DMS153 treated with DMSO at 0.1 percent for 48 hours (cell line): ENCODE measurements around the gene DHX36.

Source experiments
- DNase-seq: peaks from one replicate; lab custom pipeline; 2025; ENCODE audit not compliant: unreplicated experiment; lab: John Stamatoyannopoulos, UW

DHX36 gene

DNA sequence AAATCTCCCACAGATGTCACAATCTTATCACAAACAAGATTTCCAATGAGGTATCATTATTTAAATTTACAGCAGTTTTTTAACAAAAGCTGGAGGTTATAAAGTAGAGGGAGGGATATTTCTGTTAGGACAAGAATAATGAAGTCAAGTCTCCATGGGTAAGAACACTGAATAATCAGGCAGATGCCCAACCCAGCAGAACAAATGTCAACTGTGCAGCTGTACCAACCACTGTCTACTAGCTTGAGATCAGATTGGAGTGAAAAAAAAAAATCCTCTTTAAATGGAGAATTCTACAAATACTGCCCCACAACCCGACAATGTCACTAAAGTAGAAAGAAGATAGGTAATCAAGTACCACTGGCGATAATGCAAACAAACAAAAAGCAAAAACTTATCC is 30.3 kb downstream of the DHX36 start:
- DNase-seq = no peak

DNA sequence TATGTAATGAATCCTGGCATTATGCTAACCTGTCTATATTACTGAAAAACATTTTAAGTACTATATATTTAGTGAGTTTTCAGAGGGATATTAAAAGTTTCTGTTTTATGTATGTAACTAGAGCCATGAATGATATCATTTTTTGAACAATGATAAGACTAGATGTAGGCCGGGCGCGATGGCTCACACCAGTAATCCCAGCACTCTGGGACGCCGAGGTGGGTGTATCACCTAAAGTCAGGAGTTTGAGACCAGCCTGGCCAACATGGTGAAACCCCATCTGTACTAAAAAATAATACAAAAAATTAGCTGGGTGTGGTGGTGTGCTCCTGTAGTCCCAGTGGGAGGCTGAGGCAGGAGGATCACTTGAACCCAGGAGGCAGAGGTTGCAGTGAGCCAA is 34.1 kb downstream of the DHX36 start:
- DNase-seq = no peak

DNA sequence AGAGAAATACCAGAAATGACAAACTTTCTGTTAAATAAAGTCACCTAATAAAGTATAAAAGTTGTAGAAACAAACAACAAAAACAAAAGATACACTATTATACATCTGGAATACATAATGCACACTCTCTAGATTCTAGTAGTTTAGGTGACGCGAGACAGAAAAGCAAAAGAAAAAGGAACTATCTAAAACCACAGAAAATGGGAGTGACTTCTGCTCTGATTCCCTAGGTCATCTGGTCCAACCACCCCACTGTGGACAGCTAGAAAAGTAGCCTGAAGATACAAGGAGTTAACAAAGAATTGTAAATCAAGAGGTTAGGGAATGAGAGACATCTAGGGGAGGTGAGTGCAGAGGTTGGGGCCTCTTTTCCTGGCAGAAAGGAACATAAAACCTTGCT is 39.1 kb downstream of the DHX36 start:
- DNase-seq = no peak

DNA sequence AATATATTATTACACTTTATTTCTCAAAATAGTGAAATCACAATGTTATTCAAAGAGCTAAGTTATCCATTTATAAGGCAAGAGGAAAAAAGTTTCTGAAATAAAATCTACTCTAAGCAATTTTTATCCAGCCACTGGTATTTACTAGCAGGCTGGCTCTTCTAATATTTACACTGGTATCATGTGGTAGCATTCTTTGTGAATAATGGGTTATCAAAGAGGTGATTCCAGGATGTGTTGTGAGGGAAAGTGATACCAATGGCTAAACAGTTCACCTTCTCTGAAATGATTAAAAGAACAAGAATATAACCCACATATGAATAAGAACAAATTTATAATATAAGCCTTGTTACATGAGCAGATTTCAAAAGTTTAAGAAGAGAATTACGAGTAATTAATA is 44.1 kb downstream of the DHX36 start:
- DNase-seq = no peak

DNA sequence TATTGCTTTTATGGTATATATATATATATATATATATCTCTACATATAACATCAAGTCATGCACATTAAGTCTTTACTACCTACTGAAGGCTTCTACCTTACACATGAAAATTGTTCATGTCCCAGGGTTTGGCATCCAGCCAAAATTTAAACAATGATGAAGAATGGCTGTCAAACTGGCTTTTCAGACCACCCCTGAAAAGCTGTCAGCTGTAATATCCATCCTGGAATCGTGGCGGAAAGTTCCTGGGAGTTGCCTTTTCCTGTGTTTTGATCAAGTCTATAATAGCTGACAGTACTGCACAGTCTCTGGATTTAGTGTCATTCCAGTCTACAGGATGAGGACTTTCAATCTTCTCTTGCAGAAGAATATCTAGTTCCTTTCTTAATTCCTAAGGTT is 48.3 kb downstream of the DHX36 start:
- no peak for DNase-seq

DNA sequence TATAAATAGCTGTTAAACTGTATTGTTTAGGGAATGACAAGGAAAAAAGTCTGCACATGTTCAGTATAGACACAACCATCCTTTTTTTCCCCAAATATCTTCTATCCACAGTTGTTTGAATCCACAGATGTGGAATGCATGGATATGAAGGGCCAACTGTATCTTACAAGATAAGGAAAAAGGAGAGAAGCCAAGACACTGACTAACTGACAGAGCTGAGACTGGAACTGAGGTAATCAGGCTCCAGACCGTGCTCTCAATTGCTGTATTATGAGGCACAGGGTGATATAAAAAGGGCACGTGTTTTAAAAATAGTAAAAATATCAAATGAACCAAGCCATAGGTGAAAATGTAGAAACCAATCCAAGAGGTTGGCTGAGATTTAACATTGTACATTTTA is 49.0 kb downstream of the DHX36 start:
- DNase-seq = no peak

DNA sequence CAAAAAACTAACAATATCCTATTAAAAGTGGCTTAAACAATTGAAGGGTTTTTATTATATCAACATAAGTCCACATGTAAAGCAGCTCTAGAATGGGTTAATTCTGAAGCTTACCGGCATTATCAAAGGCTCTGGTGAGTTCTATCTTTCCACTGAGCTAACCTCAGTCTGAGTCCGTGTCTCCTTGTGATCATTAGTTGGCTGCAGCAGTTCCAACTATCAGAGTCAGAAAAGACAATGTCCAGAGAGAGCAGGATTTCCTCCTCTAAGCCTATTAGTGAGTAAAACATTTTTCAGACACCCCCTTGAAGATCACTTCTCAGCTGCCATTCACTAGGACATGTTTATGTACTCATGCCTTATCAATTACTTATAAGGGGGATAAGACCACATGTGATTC is 49.9 kb downstream of the DHX36 start:
- no peak for DNase-seq

DNA sequence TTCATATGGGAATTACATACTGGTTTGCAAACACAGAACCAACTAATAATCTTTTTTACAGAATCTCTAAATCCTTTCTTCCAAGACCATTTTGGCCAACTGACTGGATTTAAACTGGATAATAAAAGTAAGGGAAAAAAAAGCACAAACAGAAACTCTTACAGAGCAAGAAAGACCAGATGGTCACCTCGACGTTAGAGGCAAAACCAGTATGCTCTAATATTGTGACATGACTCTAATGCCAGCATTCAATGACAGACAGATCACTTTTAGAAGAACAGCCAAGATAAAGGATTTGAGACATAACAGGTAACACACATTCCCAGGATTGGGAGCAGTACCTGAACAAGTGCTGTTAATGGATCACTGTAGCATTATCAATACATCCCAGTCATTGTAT is 50.9 kb downstream of the DHX36 start:
- no peak for DNase-seq

DNA sequence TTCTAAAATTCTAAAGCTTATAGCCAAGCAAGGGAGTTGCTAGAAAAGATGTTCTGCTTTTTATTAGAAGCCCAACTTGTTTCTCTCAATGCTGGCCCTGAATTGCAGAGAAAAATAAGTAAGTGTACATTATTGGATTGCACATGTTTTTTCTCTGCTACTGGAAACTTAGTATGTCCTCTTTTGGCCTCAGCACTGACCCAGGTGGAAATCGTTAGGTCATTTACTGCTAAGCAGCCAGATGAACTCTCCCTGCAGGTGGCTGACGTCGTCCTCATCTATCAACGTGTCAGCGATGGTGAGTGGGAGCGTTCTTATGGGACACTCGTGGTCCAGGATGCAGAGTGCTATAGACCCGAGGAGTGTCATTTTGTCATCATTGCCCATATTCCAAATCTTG is 69.8 kb downstream of the DHX36 start:
- no peak for DNase-seq

DNA sequence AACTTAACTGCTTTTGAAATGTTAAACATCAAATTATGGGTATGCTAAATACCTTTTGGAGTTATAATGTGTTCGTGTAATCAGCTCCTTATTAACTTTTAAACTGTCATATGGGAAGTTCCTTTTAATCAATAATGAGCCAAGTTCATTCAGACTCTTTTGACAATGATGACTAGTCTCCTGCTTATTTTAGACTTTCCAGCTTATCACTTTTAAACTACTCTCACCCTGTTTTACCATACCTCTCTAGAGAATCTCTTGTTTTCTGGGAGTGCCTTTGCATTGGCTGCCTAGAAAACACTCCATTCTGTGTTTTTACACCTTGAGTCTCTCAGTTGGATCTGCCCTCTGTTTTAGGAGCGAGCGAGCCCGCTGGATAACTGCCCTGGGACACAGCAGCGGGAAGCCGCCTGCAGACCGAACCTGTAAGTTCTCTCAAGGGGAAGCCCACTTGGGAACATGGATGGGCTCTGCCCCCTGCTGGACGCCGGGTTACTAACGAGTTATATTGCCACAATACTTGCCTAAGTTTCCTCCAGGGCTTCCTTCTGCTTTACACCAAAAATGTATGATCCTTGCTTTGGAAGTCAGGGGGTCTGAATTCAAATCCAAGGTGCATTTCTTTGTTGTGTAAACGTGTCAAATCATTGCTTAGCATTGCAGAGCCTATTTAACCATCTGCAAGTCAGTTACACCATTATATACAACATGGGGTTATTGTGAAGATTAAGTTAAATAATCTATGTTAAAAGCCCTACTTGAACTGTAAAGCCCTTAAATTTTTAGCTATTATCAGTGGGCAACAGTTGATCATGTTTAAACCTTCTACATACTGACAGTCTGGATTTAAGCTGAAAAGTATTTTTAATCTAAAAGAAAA is 71.3 kb downstream of the DHX36 start:
- peak; percentile 51 for DNase-seq

DNA sequence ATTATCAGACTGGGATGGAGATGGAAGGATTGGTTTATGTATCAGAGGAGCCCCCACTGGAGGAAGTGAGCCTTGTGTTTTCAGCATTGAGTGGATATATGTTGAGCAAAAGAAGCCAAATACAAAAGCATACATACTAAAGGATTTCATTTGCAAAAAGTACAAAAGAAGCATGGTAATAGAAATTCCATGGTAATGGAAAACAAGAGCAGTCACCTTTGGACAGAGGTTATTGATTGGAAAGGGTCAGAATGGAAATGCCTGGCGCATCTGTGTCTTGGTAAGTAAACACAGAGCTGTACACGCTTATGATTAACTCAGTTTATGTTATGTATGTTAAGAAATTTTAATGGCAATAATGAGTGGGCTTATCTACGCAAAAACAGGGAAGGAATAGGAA is 72.7 kb downstream of the DHX36 start:
- no peak for DNase-seq

DNA sequence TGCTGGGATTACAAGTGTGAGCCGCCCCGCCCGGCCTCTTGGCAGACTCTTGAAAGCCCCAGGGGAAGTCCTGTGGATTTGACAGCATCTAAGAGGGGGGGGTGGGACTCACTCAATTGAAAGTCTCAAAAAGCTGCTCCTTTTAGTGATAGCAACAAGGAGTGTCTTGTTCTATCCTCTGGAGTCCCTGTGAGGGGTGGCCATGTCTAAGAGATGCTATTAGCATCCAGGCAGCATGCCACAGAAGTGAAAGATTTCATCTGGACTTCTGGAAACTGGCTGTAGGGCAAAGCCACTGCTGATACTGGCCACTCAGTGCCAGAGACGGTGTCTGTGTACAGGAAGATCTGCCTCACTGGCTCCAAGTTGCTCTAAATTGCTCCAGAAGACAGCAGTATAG is 74.0 kb downstream of the DHX36 start:
- no peak for DNase-seq

DNA sequence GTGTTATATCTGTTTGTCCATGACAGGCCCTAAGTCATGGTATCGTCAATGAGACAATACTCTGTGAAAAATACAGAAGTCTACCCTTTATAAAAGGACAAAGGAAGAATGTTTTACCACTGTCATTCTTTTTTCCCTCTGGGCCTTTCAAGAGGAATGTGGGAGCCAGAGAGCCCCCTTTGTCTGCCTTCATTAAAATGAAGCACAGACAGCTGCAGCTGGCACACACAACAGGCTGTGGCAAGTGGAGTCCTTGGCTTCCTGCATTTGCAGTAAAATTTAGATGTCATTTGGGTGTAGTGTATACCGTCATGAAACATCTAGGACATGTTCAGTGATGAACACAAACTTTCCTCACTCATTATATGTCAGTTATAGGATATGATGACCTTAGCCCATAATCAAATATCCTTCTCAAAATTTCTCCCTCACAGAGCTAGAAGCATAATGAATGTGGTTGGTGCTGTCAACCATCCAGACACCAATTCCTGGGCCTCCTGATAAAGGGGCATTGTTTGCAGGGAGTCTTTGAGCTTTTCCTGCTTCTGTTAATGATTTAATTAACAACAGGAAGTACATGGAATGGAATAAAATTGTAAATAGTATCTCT is 76.4 kb downstream of the DHX36 start:
- DNase-seq = no peak

DNA sequence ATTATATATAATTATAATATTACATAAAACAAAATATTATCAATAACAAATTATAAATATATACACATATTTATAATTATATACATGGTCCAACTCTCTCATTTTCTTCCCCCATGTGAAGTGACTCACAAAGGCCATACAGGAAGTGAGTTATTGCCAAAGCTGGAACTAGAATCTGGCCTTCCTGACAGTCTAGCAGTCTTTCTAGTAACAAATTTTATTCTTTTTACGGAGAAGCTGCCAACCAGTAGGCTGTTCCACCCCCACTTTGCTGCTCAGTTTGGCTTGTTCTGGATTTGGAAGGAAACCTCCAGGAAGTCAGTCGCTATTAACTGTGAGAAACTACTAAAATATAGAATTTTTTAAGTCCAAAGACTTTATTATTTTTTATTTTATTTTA is 79.6 kb downstream of the DHX36 start:
- no peak for DNase-seq

DNA sequence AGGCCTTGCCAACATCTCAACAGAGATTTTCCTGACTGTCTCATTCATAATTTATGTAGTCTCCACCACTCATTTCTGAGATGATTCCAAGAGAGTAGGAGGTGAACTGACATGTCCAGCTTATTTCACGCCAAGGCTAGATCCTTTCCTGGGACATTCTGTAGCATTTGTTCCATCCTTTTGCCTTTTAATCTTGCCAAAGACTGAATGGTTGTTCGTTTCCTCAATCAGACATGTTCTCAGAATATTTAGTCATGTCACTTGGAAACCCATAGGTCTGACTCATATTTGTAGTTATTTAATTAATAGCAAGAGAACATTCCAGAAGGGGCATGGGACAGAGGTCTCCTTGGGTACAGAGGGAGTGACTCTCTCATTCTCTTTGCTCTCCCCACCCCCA is 80.9 kb downstream of the DHX36 start:
- no peak for DNase-seq

DNA sequence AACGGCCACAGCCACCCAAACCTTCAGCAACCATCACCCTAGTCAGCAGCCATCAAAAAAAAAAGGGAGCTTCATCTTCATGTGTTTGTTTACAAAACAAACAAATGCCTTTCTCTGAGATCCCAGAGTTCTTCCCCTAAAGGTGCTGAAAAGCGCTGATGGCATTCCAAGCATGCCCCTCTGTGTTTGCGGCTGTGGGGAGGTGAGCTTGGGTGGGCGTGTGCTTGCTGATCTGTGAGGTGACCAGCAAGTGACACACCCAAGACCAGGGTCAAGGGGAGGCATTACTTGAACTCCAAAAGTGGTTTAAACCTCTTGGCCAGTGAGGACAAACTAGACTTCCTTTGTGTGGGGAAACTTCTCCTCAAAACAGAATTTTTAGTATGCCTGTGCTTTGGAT is 81.5 kb downstream of the DHX36 start:
- no peak for DNase-seq

DNA sequence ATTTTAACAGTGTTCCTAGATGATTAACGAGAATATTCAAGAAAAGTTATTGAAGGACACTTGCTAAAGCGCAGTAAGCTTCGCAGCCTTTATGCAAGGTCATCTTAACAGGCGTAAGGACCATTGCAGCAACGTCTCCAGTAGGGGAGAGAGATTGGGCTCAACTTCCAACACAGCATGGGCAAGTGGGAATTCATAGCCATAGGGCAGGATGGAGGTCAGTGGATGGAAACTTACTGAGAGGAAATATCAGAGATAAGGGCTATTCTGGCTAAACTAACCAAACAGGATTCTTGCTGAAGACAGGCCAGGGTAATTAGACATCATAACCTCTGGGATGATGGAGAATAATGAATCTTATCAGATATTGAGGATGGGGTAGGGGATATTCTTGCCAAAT is 82.8 kb downstream of the DHX36 start:
- no peak for DNase-seq

DNA sequence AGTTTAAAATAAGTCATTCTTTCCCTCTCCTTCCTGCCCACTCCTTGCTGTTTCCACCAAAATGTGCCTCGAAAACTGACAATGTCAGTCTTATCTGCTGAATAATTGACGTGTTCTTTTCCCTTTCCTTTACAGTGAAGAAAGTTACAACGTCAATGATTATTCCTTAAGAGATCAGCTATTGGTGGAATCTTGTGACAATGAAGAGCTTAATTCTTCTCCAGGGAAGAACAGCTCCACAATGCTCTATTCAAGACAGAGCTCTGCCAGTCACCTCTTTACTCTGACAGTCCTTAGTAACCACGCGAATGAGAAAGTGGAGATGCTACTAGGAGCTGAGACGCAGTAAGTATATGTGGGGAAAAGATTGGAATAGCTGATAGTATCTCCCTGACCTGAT is 84.1 kb downstream of the DHX36 start:
- no peak for DNase-seq

DNA sequence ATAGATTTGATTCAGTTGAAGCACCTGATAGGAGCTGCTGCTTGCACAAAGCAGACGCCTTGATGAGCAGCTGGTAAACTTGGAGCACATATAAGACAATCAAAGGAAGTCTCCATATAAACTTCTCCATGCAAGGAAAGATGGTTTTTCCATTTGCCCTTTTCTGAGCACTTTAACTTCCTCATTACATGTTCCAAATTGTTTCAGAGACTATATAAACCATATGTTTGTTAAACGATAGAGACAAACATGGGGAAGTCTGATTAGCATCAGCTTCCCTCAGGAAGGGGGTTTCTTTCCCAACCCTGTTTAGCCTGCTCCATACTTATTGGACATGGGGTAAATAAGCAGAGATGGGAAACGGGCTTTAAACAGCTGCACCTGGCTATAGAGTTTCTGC is 88.0 kb downstream of the DHX36 start:
- no peak for DNase-seq

DNA sequence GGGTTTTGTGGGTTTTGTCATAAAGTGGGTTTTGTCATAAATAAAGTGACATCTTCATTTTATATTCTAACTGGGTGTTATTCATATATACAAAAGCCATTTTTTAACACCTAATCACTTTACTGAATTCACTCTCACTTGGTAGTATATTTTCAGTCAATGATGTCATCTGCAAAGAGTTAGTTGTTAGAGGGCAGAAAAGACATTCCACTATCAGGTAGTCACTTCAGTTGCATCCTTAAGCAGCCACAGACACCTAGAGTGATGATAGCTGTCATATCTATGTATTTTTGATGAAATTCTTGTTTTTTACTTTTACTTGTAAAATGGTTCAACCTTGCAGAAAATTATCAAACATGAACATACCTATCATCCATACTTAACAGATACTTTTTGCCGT is 89.0 kb downstream of the DHX36 start:
- DNase-seq = no peak

DNA sequence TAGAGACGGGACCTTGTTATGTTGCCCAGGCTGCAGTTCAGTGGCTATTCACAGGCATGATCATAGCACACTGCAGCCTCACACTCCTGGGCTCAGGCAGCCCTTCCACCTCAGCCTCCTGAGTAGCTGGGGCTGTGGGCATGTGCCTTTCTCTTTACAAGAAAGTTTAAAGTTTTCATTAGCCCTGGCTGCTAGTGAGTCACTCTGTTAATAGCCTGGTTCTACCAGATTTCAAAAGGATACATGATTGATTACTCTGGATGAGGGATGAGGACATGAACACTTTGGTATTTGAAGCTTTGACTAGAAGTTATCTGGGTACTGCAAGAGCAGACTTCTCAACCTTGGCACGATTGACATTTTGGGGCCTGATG is 95.1 kb downstream of the DHX36 start:
- no peak for DNase-seq

DNA sequence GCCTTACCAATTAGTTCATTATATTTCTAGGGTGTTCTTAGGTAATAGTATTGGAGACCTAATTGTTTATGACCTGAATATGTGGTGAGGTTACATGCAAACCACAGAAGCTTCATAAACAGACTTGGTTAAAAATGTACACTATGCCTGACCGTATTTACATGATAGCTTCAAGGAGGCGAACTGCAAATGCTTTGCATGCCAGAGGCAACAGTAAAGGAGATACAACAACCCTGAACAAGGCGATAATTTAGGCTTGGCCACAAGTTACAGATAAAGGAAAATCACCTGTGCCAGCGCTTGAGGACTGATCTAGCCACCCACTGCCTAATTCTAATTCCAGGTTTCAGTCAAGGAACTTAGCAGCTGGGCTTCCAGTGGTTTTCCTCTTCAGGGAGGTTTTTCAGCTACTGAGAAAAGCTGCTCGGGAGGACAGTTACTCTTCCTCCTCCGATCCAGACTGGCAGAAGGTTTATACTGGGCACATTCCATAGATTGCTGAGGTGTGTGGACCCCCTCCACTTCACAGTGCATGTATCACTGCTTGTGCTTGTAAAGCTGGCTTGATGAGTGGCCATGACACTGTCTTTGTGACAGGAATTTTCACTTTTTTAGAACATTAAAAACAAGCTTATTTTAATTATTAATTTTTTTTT is 95.6 kb downstream of the DHX36 start:
- no peak for DNase-seq
